ENCODE data around the gene ZNF438. TPM values are rescaled to one million over a fixed set of nuclear protein-coding genes. Genes with fewer than 3 reads are reported as not detected.

Gene ZNF438
- total RNA-seq, 1 donor from 2014 or later, result 6.8 TPM

- Histone ChIP-seq H3K36me3 (ENCODE audit: control insufficient read depth in 3 of 3, insufficient read depth in 3 of 3, low read length in 3 of 3) (no peaks in the 10 kb centered on the region), H3K27me3 (ENCODE audit: control insufficient read depth in 3 of 3, insufficient read depth in 3 of 3, low read length in 3 of 3) (no peaks in the 10 kb centered on the region), H3K4me3 (ENCODE audit: low read length in 3 of 3) (no peak overlapping the region), H3K9ac (ENCODE audit: low read depth in 1 of 3, low read length in 3 of 3) (peak overlapping the region in 1 of 3 donors; percentile 42), H3K4me1 (ENCODE audit: control insufficient read depth in 3 of 3, insufficient read depth in 3 of 3, low read length in 3 of 3) (peaks cover 34 to 55% (median 50%) of the 10 kb centered on the region in 3 donors), H3K9me3 (ENCODE audit: control insufficient read depth in 3 of 3, low read length in 3 of 3) (no peaks in the 10 kb centered on the region), H3K27ac (ENCODE audit: low read depth, low read length) (peak overlapping the region; percentile 46)
Measured at GRCh38 chr10:30816159-30816819, 215.4 kb downstream of the ZNF438 start.

GRCh38 chr10:30813872-30814481 lies 217.7 kb downstream of the ZNF438 start:
- no peaks in the 10 kb centered on the region for H3K27me3 ChIP-seq (ENCODE audit: control insufficient read depth in 3 of 3, insufficient read depth in 3 of 3, low read length in 3 of 3)
- H3K4me1 ChIP-seq (ENCODE audit: control insufficient read depth in 3 of 3, insufficient read depth in 3 of 3, low read length in 3 of 3), result peaks cover 33 to 50% (median 43%) of the 10 kb centered on the region in 3 donors
- no peaks in the 10 kb centered on the region for H3K9me3 ChIP-seq (ENCODE audit: control insufficient read depth in 3 of 3, low read length in 3 of 3)
- H3K36me3 ChIP-seq (ENCODE audit: control insufficient read depth in 3 of 3, insufficient read depth in 3 of 3, low read length in 3 of 3), result no peaks in the 10 kb centered on the region
- no peak overlapping the region for H3K4me3 ChIP-seq (ENCODE audit: low read length in 3 of 3)
- no peak overlapping the region for H3K27ac ChIP-seq (ENCODE audit: low read depth, low read length)
- H3K9ac ChIP-seq (ENCODE audit: low read depth in 1 of 3, low read length in 3 of 3), result no peak overlapping the region

- peak overlapping the region in 2 of 3 donors; percentile 43 to 56 for H3K4me3 ChIP-seq (ENCODE audit: low read length in 3 of 3)
- H3K9ac ChIP-seq (ENCODE audit: low read depth in 1 of 3, low read length in 3 of 3), result peak overlapping the region in 1 of 3 donors; percentile 40
- H3K9me3 ChIP-seq (ENCODE audit: control insufficient read depth in 3 of 3, low read length in 3 of 3), result no peaks in the 10 kb centered on the region
- no peaks in the 10 kb centered on the region for H3K36me3 ChIP-seq (ENCODE audit: control insufficient read depth in 3 of 3, insufficient read depth in 3 of 3, low read length in 3 of 3)
- H3K27me3 ChIP-seq (ENCODE audit: control insufficient read depth in 3 of 3, insufficient read depth in 3 of 3, low read length in 3 of 3), result no peaks in the 10 kb centered on the region
- H3K27ac ChIP-seq (ENCODE audit: low read depth, low read length), result peak overlapping the region; percentile 54
- H3K4me1 ChIP-seq (ENCODE audit: control insufficient read depth in 3 of 3, insufficient read depth in 3 of 3, low read length in 3 of 3), result peaks cover 29 to 35% (median 29%) of the 10 kb centered on the region in 3 donors
Measured at GRCh38 chr10:30812018-30812851, 219.4 kb downstream of the ZNF438 start.

GRCh38 chr10:30811276-30812017 lies 220.2 kb downstream of the ZNF438 start:
- peaks cover 26 to 31% (median 29%) of the 10 kb centered on the region in 3 donors for H3K4me1 ChIP-seq (ENCODE audit: control insufficient read depth in 3 of 3, insufficient read depth in 3 of 3, low read length in 3 of 3)
- peak overlapping the region in 2 of 3 donors; percentile 43 to 56 for H3K4me3 ChIP-seq (ENCODE audit: low read length in 3 of 3)
- no peaks in the 10 kb centered on the region for H3K27me3 ChIP-seq (ENCODE audit: control insufficient read depth in 3 of 3, insufficient read depth in 3 of 3, low read length in 3 of 3)
- H3K9me3 ChIP-seq (ENCODE audit: control insufficient read depth in 3 of 3, low read length in 3 of 3), result no peaks in the 10 kb centered on the region
- H3K27ac ChIP-seq (ENCODE audit: low read depth, low read length), result peak overlapping the region; percentile 54
- H3K9ac ChIP-seq (ENCODE audit: low read depth in 1 of 3, low read length in 3 of 3), result peak overlapping the region in 1 of 3 donors; percentile 3
- no peaks in the 10 kb centered on the region for H3K36me3 ChIP-seq (ENCODE audit: control insufficient read depth in 3 of 3, insufficient read depth in 3 of 3, low read length in 3 of 3)

GRCh38 chr10:30810416-30810815 lies 221.2 kb downstream of the ZNF438 start:
- no peak overlapping the region for H3K4me3 ChIP-seq (ENCODE audit: low read length in 3 of 3)
- H3K9me3 ChIP-seq (ENCODE audit: control insufficient read depth in 3 of 3, low read length in 3 of 3), result no peaks in the 10 kb centered on the region
- no peaks in the 10 kb centered on the region for H3K27me3 ChIP-seq (ENCODE audit: control insufficient read depth in 3 of 3, insufficient read depth in 3 of 3, low read length in 3 of 3)
- no peaks in the 10 kb centered on the region for H3K36me3 ChIP-seq (ENCODE audit: control insufficient read depth in 3 of 3, insufficient read depth in 3 of 3, low read length in 3 of 3)
- H3K9ac ChIP-seq (ENCODE audit: low read depth in 1 of 3, low read length in 3 of 3), result no peak overlapping the region
- no peak overlapping the region for H3K27ac ChIP-seq (ENCODE audit: low read depth, low read length)
- H3K4me1 ChIP-seq (ENCODE audit: control insufficient read depth in 3 of 3, insufficient read depth in 3 of 3, low read length in 3 of 3), result peaks cover 20 to 27% (median 21%) of the 10 kb centered on the region in 3 donors

- peaks cover 0 to 4% (median 0%) of the 10 kb centered on the region in 3 donors for H3K27me3 ChIP-seq (ENCODE audit: control insufficient read depth in 3 of 3, insufficient read depth in 3 of 3, low read length in 3 of 3)
- no peak overlapping the region for H3K9ac ChIP-seq (ENCODE audit: low read depth in 1 of 3, low read length in 3 of 3)
- no peaks in the 10 kb centered on the region for H3K36me3 ChIP-seq (ENCODE audit: control insufficient read depth in 3 of 3, insufficient read depth in 3 of 3, low read length in 3 of 3)
- H3K27ac ChIP-seq (ENCODE audit: low read depth, low read length), result no peak overlapping the region
- H3K9me3 ChIP-seq (ENCODE audit: control insufficient read depth in 3 of 3, low read length in 3 of 3), result no peaks in the 10 kb centered on the region
- peaks cover 16 to 22% (median 21%) of the 10 kb centered on the region in 3 donors for H3K4me1 ChIP-seq (ENCODE audit: control insufficient read depth in 3 of 3, insufficient read depth in 3 of 3, low read length in 3 of 3)
- no peak overlapping the region for H3K4me3 ChIP-seq (ENCODE audit: low read length in 3 of 3)
Measured at GRCh38 chr10:30806850-30807249, 224.8 kb downstream of the ZNF438 start.

GRCh38 chr10:30805061-30805460 lies 226.6 kb downstream of the ZNF438 start:
- H3K9ac ChIP-seq (ENCODE audit: low read depth in 1 of 3, low read length in 3 of 3), result no peak overlapping the region
- peaks cover 0 to 4% (median 0%) of the 10 kb centered on the region in 3 donors for H3K27me3 ChIP-seq (ENCODE audit: control insufficient read depth in 3 of 3, insufficient read depth in 3 of 3, low read length in 3 of 3)
- H3K4me1 ChIP-seq (ENCODE audit: control insufficient read depth in 3 of 3, insufficient read depth in 3 of 3, low read length in 3 of 3), result peaks cover 9 to 15% (median 13%) of the 10 kb centered on the region in 3 donors
- H3K9me3 ChIP-seq (ENCODE audit: control insufficient read depth in 3 of 3, low read length in 3 of 3), result no peaks in the 10 kb centered on the region
- no peak overlapping the region for H3K4me3 ChIP-seq (ENCODE audit: low read length in 3 of 3)
- H3K36me3 ChIP-seq (ENCODE audit: control insufficient read depth in 3 of 3, insufficient read depth in 3 of 3, low read length in 3 of 3), result no peaks in the 10 kb centered on the region
- no peak overlapping the region for H3K27ac ChIP-seq (ENCODE audit: low read depth, low read length)

GRCh38 chr10:30804478-30805055 lies 227.1 kb downstream of the ZNF438 start:
- peaks cover 9 to 15% (median 13%) of the 10 kb centered on the region in 3 donors for H3K4me1 ChIP-seq (ENCODE audit: control insufficient read depth in 3 of 3, insufficient read depth in 3 of 3, low read length in 3 of 3)
- no peak overlapping the region for H3K9ac ChIP-seq (ENCODE audit: low read depth in 1 of 3, low read length in 3 of 3)
- no peak overlapping the region for H3K4me3 ChIP-seq (ENCODE audit: low read length in 3 of 3)
- H3K9me3 ChIP-seq (ENCODE audit: control insufficient read depth in 3 of 3, low read length in 3 of 3), result no peaks in the 10 kb centered on the region
- no peaks in the 10 kb centered on the region for H3K36me3 ChIP-seq (ENCODE audit: control insufficient read depth in 3 of 3, insufficient read depth in 3 of 3, low read length in 3 of 3)
- H3K27me3 ChIP-seq (ENCODE audit: control insufficient read depth in 3 of 3, insufficient read depth in 3 of 3, low read length in 3 of 3), result peaks cover 0 to 4% (median 0%) of the 10 kb centered on the region in 3 donors
- H3K27ac ChIP-seq (ENCODE audit: low read depth, low read length), result peak overlapping the region; percentile 48

- Histone ChIP-seq H3K4me3 (ENCODE audit: low read length in 3 of 3) (peak overlapping the region in 1 of 3 donors; percentile 22), H3K27ac (ENCODE audit: low read depth, low read length) (peak overlapping the region; percentile 48), H3K36me3 (ENCODE audit: control insufficient read depth in 3 of 3, insufficient read depth in 3 of 3, low read length in 3 of 3) (no peaks in the 10 kb centered on the region), H3K9me3 (ENCODE audit: control insufficient read depth in 3 of 3, low read length in 3 of 3) (no peaks in the 10 kb centered on the region), H3K9ac (ENCODE audit: low read depth in 1 of 3, low read length in 3 of 3) (no peak overlapping the region), H3K4me1 (ENCODE audit: control insufficient read depth in 3 of 3, insufficient read depth in 3 of 3, low read length in 3 of 3) (peaks cover 9 to 15% (median 13%) of the 10 kb centered on the region in 3 donors), H3K27me3 (ENCODE audit: control insufficient read depth in 3 of 3, insufficient read depth in 3 of 3, low read length in 3 of 3) (peaks cover 0 to 4% (median 0%) of the 10 kb centered on the region in 3 donors)
Measured at GRCh38 chr10:30803892-30804322, 227.8 kb downstream of the ZNF438 start.

All from skeletal muscle tissue (tissue), 4 donors.